D721Med (cell line): ENCODE data around the gene YWHAH.

ENCODE experiments used
- DNase-seq: peaks from one replicate; pipeline ENCODE4 v3.0.0; 2011; ENCODE audit warnings: low spot score; ENCODE audit not compliant: insufficient read length
- FAIRE-seq: peaks from 2 replicates; lab custom pipeline; 2011; peaks lifted over from hg19 to GRCh38; lab: Jason Lieb, UNC
- CTCF ChIP-seq: IDR thresholded peaks from 2 replicates; pipeline ENCODE4 v1.5.1; 2012; ENCODE audit warnings: mild to moderate bottlenecking, control low read depth; ENCODE audit not compliant: insufficient read depth; ENCODE audit errors: missing control alignments

The YWHAH gene

GRCh38 chr22:31945971-31946680 is 1.8 kb downstream of the YWHAH start:
- FAIRE-seq: no peak
- no peak for TF ChIP-seq CTCF
- no peak for DNase-seq

DNA sequence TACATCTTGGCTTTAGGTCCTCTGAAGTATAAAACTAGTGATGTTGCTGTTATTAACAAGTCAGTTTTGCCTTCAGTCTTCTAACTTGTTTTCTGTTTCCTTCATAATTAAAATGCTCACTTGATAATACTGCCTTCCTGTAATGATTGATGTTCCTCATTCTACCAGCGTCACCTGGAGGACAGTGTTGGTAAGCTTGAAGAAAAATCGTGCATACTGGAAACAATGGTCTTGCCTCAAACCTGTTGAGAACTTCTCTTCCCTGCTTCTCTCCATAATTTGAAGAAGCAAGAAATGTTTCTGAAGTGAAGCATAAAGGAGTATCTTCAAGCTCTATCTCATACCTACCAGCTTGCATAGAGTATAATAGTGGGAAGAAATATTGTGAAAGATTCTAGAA is 3.0 kb downstream of the YWHAH start:
- peak; percentile 58 for TF ChIP-seq CTCF
- DNase-seq (no peak), FAIRE-seq (no peak)

DNA sequence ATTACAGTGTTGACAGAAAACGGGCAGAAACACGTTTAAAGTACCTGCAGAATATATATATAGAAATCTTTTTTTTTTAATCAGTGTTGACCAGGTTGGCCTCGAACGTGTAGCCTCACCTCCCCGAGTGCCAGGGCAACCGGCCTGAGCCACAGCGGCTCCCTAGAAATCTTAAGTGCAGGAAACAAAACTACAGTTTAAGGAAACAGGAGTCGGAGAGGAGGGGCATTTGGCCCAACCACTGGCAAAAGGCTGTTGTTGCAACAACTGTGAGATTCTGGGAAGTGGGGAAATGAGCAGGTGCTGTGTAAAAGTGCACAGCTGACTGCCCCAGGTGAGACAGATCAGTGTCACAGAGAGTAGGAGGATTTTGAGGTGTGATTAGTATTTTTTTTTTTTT is 3.7 kb downstream of the YWHAH start:
- no peak for DNase-seq
- no peak for TF ChIP-seq CTCF
- FAIRE-seq: no peak

- no peak for FAIRE-seq
- DNase-seq: no peak
- TF ChIP-seq CTCF: no peak
These were observed 5.9 kb downstream of the YWHAH start for GRCh38 chr22:31950226-31950625.

DNA sequence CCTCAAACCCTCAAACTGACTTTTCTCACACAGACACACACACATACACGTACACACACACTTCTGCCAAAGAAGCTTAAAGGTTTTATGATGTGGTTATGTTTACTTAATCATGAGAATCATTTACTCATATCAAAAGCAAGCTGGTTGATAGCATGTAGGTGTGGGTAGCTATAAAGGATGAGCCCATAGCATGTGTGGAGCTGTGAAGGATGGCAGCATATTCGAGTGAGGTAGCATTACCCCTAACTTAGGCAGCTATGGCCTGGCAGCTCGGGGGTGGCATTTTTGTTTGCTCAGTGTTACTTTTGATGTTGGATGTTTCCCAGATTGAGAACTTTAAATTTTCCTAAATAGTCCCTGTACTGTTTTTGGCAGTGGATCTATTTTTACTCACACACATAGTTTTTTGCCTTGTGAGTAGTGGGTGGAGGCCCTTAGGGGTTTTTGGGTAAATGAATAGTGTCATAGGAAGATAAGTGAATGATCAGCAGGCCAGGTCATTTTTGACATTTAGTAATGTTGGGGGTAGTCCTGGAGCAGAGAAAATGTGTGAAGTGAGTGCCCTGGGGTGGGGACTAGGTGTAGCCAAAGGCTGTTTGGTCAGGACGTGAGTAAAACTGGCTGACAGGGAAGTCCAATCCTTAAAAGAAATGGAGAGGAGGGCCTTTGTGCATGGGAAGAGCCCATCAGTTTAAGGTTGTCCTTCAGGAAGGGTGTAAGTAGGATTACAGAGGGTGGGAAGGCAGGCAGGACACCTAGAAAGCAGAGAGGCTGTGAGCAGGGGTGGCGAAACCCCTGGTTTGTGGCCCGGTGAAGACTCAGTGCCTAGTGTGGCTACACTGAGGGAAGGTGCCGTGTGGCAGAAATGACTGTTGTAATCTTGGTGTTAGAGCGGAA is 7.1 kb downstream of the YWHAH start:
- no peak for DNase-seq
- TF ChIP-seq CTCF: no peak
- no peak for FAIRE-seq

DNA sequence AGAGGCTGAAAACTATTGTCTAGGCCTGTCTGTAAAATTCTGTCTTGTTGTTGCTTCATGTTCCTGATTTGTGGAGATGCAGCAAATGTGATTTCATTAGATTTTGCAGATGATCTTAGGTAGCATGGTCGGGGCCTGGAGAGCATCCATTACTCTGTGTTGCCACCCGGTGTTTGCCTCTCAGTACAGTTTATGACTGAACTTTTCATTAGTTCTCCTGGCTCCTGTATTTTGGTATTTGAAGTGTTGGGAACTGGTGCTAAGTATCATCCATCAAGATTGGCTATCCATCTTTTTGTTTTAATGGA is 7.7 kb downstream of the YWHAH start:
- FAIRE-seq (no peak), DNase-seq (no peak)
- TF ChIP-seq CTCF: no peak

GRCh38 chr22:31952472-31952871 is 8.1 kb downstream of the YWHAH start:
- DNase-seq (no peak), FAIRE-seq (no peak)
- no peak for TF ChIP-seq CTCF
